Cardiac muscle cell (in vitro differentiated cells and primary cell): ENCODE measurements around the gene FAN1. TPM values are rescaled to one million over a fixed set of nuclear protein-coding genes. Genes with fewer than 3 reads are reported as not detected.
"Not testable (repeated sequence)": the region's sequence is repeated elsewhere in the genome, so short reads cannot be mapped to it uniquely, and the experiment has no call there.

Experiments used
- DNase-seq, 2 donors: peaks; one replicate each; pipeline versions ENCODE4 v3.0.0 to v3.0.0-alpha.2; 2010 to 2017; ENCODE audit warnings: low read depth in 1 of 2, low spot score in 1 of 2
- H3K27ac ChIP-seq: fragments of 200-600 bp; sonication (generic); 2 replicates; pipeline ENCODE4 v1.5.1; 2016
- H3K27me3 ChIP-seq: fragments of 200-600 bp; sonication (generic); 2 replicates; pipeline ENCODE4 v1.6.0; 2016; ENCODE audit warnings: control low read depth
- H3K36me3 ChIP-seq: fragments of 200-600 bp; sonication (generic); 2 replicates; pipeline ENCODE4 v1.5.1; 2016; ENCODE audit warnings: control low read depth
- H3K4me1 ChIP-seq: fragments of 200-600 bp; sonication (generic); 2 replicates; pipeline ENCODE4 v1.8.1; 2017; ENCODE audit warnings: low read depth, mild to moderate bottlenecking, mixed run types
- H3K4me3 ChIP-seq: fragments of 200-600 bp; sonication (generic); 2 replicates; pipeline ENCODE4 v1.5.1; 2016; ENCODE audit warnings: mild to moderate bottlenecking
- H3K9me3 ChIP-seq: fragments of 200-600 bp; sonication (generic); 2 replicates; pipeline ENCODE4 v1.5.1; 2017; ENCODE audit warnings: low read depth, mild to moderate bottlenecking, control low read depth
- CTCF ChIP-seq: IDR thresholded peaks from 2 replicates; pipeline ENCODE4 v1.5.1; 2012; ENCODE audit warnings: low read depth, mild to moderate bottlenecking, low read length
- polyA plus RNA-seq: library from polyadenylated mRNA; unstranded; fragments of >200 nt; fragmentation: Nextera tagmentation; extraction: Ambion mirVana; gene quantifications from 2 replicates; pipeline ENCODE4 v1.2.1, GENCODE V29; 2016
- total RNA-seq: library from RNA; depleted of rRNA; stranded (reverse); fragments of >200 nt; gene quantifications from 2 replicates; pipeline ENCODE4 v1.2.3, GENCODE V29; 2016

Gene FAN1
- total and polyA plus RNA-seq, 2 experiments from 2014 or later = 18.3 to 26.8 TPM

- no peak for DNase-seq
- no peak overlapping the region for H3K27ac ChIP-seq
- TF ChIP-seq CTCF = no peak
- H3K4me1 ChIP-seq = no peaks in the 10 kb centered on the region
- H3K36me3 ChIP-seq = no peaks in the 10 kb centered on the region
- no peak overlapping the region for H3K4me3 ChIP-seq
- H3K9me3 ChIP-seq = no peaks in the 10 kb centered on the region
- no peaks in the 10 kb centered on the region for H3K27me3 ChIP-seq
Measured at GRCh38 chr15:30877070-30877469, 26.6 kb upstream of the FAN1 start.

- no peaks in the 10 kb centered on the region for H3K27me3 ChIP-seq
Measured at GRCh38 chr15:30878515-30878914, 25.2 kb upstream of the FAN1 start.

GRCh38 chr15:30882849-30883433 is 20.8 kb upstream of the FAN1 start:
- no peaks in the 10 kb centered on the region for H3K36me3 ChIP-seq
- H3K27ac ChIP-seq = no peak overlapping the region
- DNase-seq = no peak
- no peak for TF ChIP-seq CTCF
- H3K4me1 ChIP-seq = no peaks in the 10 kb centered on the region
- no peak overlapping the region for H3K4me3 ChIP-seq
- H3K27me3 ChIP-seq = no peaks in the 10 kb centered on the region
- no peaks in the 10 kb centered on the region for H3K9me3 ChIP-seq

More at GRCh38 chr15:30878515-30878914, 25.2 kb upstream of the FAN1 start:
- no peak overlapping the region for H3K4me3 ChIP-seq
- H3K27ac ChIP-seq = no peak overlapping the region
- H3K9me3 ChIP-seq = no peaks in the 10 kb centered on the region
- no peaks in the 10 kb centered on the region for H3K4me1 ChIP-seq
- DNase-seq = no peak
- no peaks in the 10 kb centered on the region for H3K36me3 ChIP-seq
- no peak for TF ChIP-seq CTCF

GRCh38 chr15:30883666-30884065 is 20.0 kb upstream of the FAN1 start:
- H3K36me3 ChIP-seq, H3K27me3 ChIP-seq, H3K4me1 ChIP-seq, H3K27ac ChIP-seq, H3K9me3 ChIP-seq, H3K4me3 ChIP-seq, DNase-seq: not testable (repeated sequence)

GRCh38 chr15:30885814-30886213 is 17.9 kb upstream of the FAN1 start:
- Histone ChIP-seq H3K9me3 (no peaks in the 10 kb centered on the region), H3K4me1 (no peaks in the 10 kb centered on the region), H3K4me3 (no peak overlapping the region), H3K36me3 (no peaks in the 10 kb centered on the region), H3K27me3 (no peaks in the 10 kb centered on the region), H3K27ac (no peak overlapping the region)
- no peak for TF ChIP-seq CTCF
- DNase-seq = peak; percentile 29 to 79

GRCh38 chr15:30889196-30889595 is 14.5 kb upstream of the FAN1 start:
- Histone ChIP-seq H3K4me3 (no peak overlapping the region), H3K36me3 (no peaks in the 10 kb centered on the region), H3K4me1 (no peaks in the 10 kb centered on the region), H3K27me3 (no peaks in the 10 kb centered on the region), H3K9me3 (no peaks in the 10 kb centered on the region), H3K27ac (no peak overlapping the region)
- DNase-seq = peak in 1 of 2 donors; percentile 28
- TF ChIP-seq CTCF = no peak
